Measurements from ENCODE around the gene CHMP4A.

DNA sequence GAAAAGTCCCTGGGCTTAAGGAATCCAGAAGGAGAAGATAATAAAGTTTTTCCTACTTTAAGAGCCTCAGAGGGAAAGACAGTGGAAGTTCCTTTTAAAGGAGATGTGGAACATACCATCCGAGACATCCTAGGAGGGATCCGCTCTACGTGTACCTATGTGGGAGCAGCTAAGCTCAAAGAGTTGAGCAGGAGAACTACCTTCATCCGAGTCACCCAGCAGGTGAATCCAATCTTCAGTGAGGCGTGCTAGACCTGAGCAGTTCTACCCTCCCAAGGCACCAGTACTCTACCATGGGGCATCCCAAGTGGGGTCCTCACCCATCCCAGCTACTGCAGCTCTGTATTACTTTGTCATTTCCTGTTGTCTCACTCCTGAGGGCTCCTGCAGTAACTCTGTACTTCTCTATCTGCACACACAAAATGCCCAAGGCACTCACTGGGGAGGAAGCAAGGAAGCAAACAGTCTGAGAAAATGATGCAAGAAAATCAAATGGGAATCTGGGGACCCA lies 25.3 kb upstream of the CHMP4A start:
- TF ChIP-seq CTCF (IDR thresholded peaks at IDR 0.05) (no peak), POLR2A (IDR thresholded peaks at IDR 0.05) (no peak)

Data from vagina (tissue), 2 donors.